IMR-90 (cell line): ENCODE measurements around the gene SLC25A19. TPM values are rescaled to one million over a fixed set of nuclear protein-coding genes. Genes with fewer than 3 reads are reported as not detected.

Experiments
- ATAC-seq: fragments of 200-7000 bp; cut with Tn5 transposase; 2 replicates; pipeline ENCODE4 v1.9.1; 2020; ENCODE audit warnings: low read depth, mild to moderate bottlenecking, moderate library complexity
- BruUV-seq: library from RNA; stranded (reverse); fragments of 400-500 nt; replicated peaks from 2 replicates; lab custom pipeline; 2021; lab: Mats Ljungman, UMichigan
- CTCF ChIA-PET: fragments of 300-600 bp; formaldehyde crosslinking; extraction: SDS; loops from one replicate; lab custom pipeline; 2021; ENCODE audit warnings: antibody characterized with exemption; lab: Yijun Ruan, JAX
- POLR2A ChIA-PET: fragments of 300-600 bp; sonication (Branson Sonifier 250); formaldehyde crosslinking; loops from one replicate; lab custom pipeline; 2022; ENCODE audit warnings: antibody characterized with exemption; ENCODE audit not compliant: unreplicated experiment; lab: Charles Lee
- DNase-seq: peaks from one replicate; pipeline ENCODE4 v3.0.0; 2013
- H2AFZ ChIP-seq: replicated peaks from 2 replicates; pipeline ENCODE3; 2013; ENCODE audit warnings: low read length, mild to moderate bottlenecking; ENCODE audit not compliant: poor library complexity
- H2AK5ac ChIP-seq: 2 replicates; pipeline ENCODE4 v1.6.1; 2013; ENCODE audit warnings: low read depth, low read length, inconsistent platforms
- H2AK9ac ChIP-seq: replicated peaks from 2 replicates; pipeline ENCODE3; 2013; ENCODE audit warnings: mild to moderate bottlenecking, low read depth, low read length, moderate library complexity; ENCODE audit not compliant: poor library complexity
- H2BK120ac ChIP-seq: 2 replicates; pipeline ENCODE4 v1.6.1; 2013; ENCODE audit warnings: low read depth, low read length, inconsistent platforms
- H2BK15ac ChIP-seq: 3 replicates; pipeline ENCODE4 v1.6.1; 2013; ENCODE audit warnings: low read depth, low read length, inconsistent platforms
- H2BK20ac ChIP-seq: 2 replicates; pipeline ENCODE4 v1.6.1; 2013; ENCODE audit warnings: low read depth, mild to moderate bottlenecking, inconsistent platforms, low read length, moderate library complexity
- H2BK5ac ChIP-seq: 2 replicates; pipeline ENCODE4 v1.6.1; 2013; ENCODE audit warnings: mild to moderate bottlenecking, low read depth, low read length, inconsistent platforms; ENCODE audit not compliant: poor library complexity, severe bottlenecking
- H3K14ac ChIP-seq: replicated peaks from 2 replicates; pipeline ENCODE4 v1.6.1; 2013; ENCODE audit warnings: low read depth, low read length, inconsistent platforms
- H3K18ac ChIP-seq: 2 replicates; pipeline ENCODE4 v1.6.1; 2013; ENCODE audit warnings: low read depth, low read length, control low read depth
- H3K23ac ChIP-seq: 2 replicates; pipeline ENCODE4 v1.6.1; 2013; ENCODE audit warnings: low read depth, low read length, inconsistent platforms
- H3K27ac ChIP-seq: 2 replicates; pipeline ENCODE4 v1.5.1; 2013; ENCODE audit warnings: mild to moderate bottlenecking, control low read depth, low read length; ENCODE audit not compliant: insufficient read depth
- H3K27me3 ChIP-seq: 2 replicates; pipeline ENCODE4 v1.6.1; 2013; ENCODE audit warnings: low read length; ENCODE audit not compliant: control insufficient read depth, insufficient read depth
- H3K36me3 ChIP-seq: 2 replicates; pipeline ENCODE4 v1.6.1; 2013; ENCODE audit warnings: low read length, mixed read lengths; ENCODE audit not compliant: control insufficient read depth, insufficient read depth
- H3K4ac ChIP-seq: 2 replicates; pipeline ENCODE4 v1.6.1; 2013; ENCODE audit warnings: low read depth, low read length, inconsistent platforms
- H3K4me1 ChIP-seq: 2 replicates; pipeline ENCODE4 v1.6.1; 2013; ENCODE audit warnings: low read length, mixed read lengths; ENCODE audit not compliant: control insufficient read depth, insufficient read depth
- H3K4me2 ChIP-seq: 2 replicates; pipeline ENCODE4 v1.6.1; 2013; ENCODE audit warnings: low read depth, mild to moderate bottlenecking, control low read depth, low read length, moderate library complexity
- H3K4me3 ChIP-seq: 2 replicates; pipeline ENCODE4 v1.5.1; 2013; ENCODE audit warnings: low read depth, mild to moderate bottlenecking, control low read depth, low read length, moderate library complexity; ENCODE audit not compliant: insufficient read depth
- H3K56ac ChIP-seq: 2 replicates; pipeline ENCODE4 v1.6.1; 2013; ENCODE audit warnings: low read length, inconsistent platforms; ENCODE audit not compliant: insufficient read depth; ENCODE audit errors: extremely low read depth
- H3K79me1 ChIP-seq, 2 experiments: 2 replicates each; pipeline ENCODE4 v1.6.1; 2013; ENCODE audit warnings: low read length in 2 of 2, inconsistent platforms in 1 of 2, low read depth in 1 of 2
- H3K9ac ChIP-seq: 2 replicates; pipeline ENCODE4 v1.6.1; 2013; ENCODE audit warnings: low read depth, low read length, control low read depth
- H3K9me1 ChIP-seq: 2 replicates; pipeline ENCODE4 v1.6.1; 2013; ENCODE audit warnings: low read length, inconsistent platforms; ENCODE audit not compliant: insufficient read depth
- H3K9me3 ChIP-seq: 2 replicates; pipeline ENCODE4 v1.6.1; 2013; ENCODE audit warnings: low read length; ENCODE audit not compliant: control insufficient read depth, insufficient read depth
- H4K20me1 ChIP-seq: 2 replicates; pipeline ENCODE4 v1.6.1; 2013; ENCODE audit warnings: low read length, inconsistent platforms; ENCODE audit not compliant: insufficient read depth
- H4K5ac ChIP-seq: 2 replicates; pipeline ENCODE4 v1.6.1; 2013; ENCODE audit warnings: mild to moderate bottlenecking, low read depth, low read length, control low read depth
- H4K8ac ChIP-seq, 2 experiments: 2 replicates each; pipeline ENCODE4 v1.6.1; 2013; ENCODE audit warnings: low read depth in 2 of 2, low read length in 2 of 2, control low read depth in 1 of 2, inconsistent platforms in 1 of 2
- H4K91ac ChIP-seq: 2 replicates; pipeline ENCODE4 v1.6.1; 2013; ENCODE audit warnings: low read depth, low read length, inconsistent platforms; ENCODE audit not compliant: insufficient read depth
- CHD1 ChIP-seq: IDR thresholded peaks from 2 replicates; pipeline ENCODE4 v1.6.1; 2012; ENCODE audit warnings: low read depth, low read length, improper control_type of control experiment
- FOS ChIP-seq: fragments of 150-350 bp; IDR thresholded peaks from 2 replicates; pipeline ENCODE4 v1.6.1; 2016; ENCODE audit warnings: low read depth, low read length
- MAFK ChIP-seq: IDR thresholded peaks from 2 replicates; pipeline ENCODE4 v1.6.1; 2012; ENCODE audit warnings: low read depth, low read length, improper control_type of control experiment
- MXI1 ChIP-seq: IDR thresholded peaks from 2 replicates; pipeline ENCODE4 v1.6.1; 2012; ENCODE audit warnings: low read depth, mild to moderate bottlenecking, low read length, moderate library complexity, borderline replicate concordance
- NFE2L2 ChIP-seq: fragments of 150-350 bp; IDR thresholded peaks from 2 replicates; pipeline ENCODE4 v1.6.1; 2016; ENCODE audit warnings: low read depth, mild to moderate bottlenecking, low read length
- RAD21 ChIP-seq: IDR thresholded peaks from 2 replicates; pipeline ENCODE4 v1.6.1; 2012; ENCODE audit warnings: low read length, improper control_type of control experiment
- RCOR1 ChIP-seq: IDR thresholded peaks from 2 replicates; pipeline ENCODE4 v1.6.1; 2012; ENCODE audit warnings: mild to moderate bottlenecking, low read length, improper control_type of control experiment; ENCODE audit not compliant: insufficient replicate concordance
- RFX5 ChIP-seq: IDR thresholded peaks from 2 replicates; pipeline ENCODE4 v1.8.0; 2012; ENCODE audit warnings: low read depth, mild to moderate bottlenecking, low read length, moderate library complexity
- SMC3 ChIP-seq: fragments of 150-350 bp; IDR thresholded peaks from 2 replicates; pipeline ENCODE4 v1.6.1; 2016; ENCODE audit warnings: low read depth, mild to moderate bottlenecking, antibody characterized with exemption, low read length, moderate library complexity
- WGBS, 2 experiments: methylation state at CpG; one replicate each; pipeline versions ENCODE4 v1.1.5 to v1.1.7; 2013; ENCODE audit warnings: missing lambda C conversion rate in 2 of 2; ENCODE audit not compliant: insufficient read length in 1 of 2; ENCODE audit errors: extremely low coverage in 2 of 2; 5-methylcytosine and 5-hydroxymethylcytosine counted together
- dilution Hi-C: fragments of 300-500 bp; cut with HindIII; formaldehyde crosslinking; loops from one replicate; pipeline ENCODE4 v1.14.3; 2018; ENCODE audit warnings: low sequenced_read_pairs; ENCODE audit not compliant: unreplicated experiment
- in situ Hi-C: fragments of 300-500 bp; cut with MboI; formaldehyde crosslinking; loops from 3 replicates; pipeline ENCODE4 v1.14.3; 2019; ENCODE audit warnings: low sequenced_read_pairs, inconsistent platforms, mixed read lengths
- intact Hi-C: fragments of 100-400 bp; cut with micrococcal nuclease; formaldehyde crosslinking; loops from 2 replicates; pipeline ENCODE4 v1.10.0; 2022
- polyA plus RNA-seq, 3 experiments: library from polyadenylated mRNA; depleted of rRNA; stranded (reverse); fragments of >200 nt; gene quantifications; 2 replicates each; pipeline ENCODE4 v1.2.3, GENCODE V29; 2012; ENCODE audit warnings: low replicate concordance in 1 of 3
- total RNA-seq: library from RNA; depleted of rRNA; stranded (reverse); fragments of >200 nt; gene quantifications from 2 replicates; pipeline ENCODE4 v1.2.3, GENCODE V29; 2012
- TF ChIP-seq, protein P1 (sequence below): fragments of 150-350 bp; IDR thresholded peaks from 2 replicates; pipeline ENCODE4 v1.6.1; 2017; ENCODE audit warnings: mild to moderate bottlenecking, antibody characterized with exemption, low read length, low read depth

The SLC25A19 gene
- total and polyA plus RNA-seq, 2 of the 4 experiments (the other 2 are of a cell fraction): 9.1 to 9.2 TPM

DNA sequence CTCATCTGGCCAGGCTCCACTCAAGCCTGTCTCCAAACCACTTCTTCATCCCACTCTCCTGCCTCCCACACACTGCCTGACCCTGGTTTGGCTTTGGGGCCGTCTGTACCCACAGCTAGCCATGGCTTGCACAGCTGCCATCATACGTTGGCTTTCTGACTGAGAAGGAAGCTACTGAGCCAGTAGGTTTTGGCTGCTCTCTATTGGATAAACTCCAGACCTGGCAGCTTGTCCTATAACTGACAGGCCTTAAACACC is 22.2 kb downstream of the SLC25A19 start:
- no peak overlapping the region for H2AFZ ChIP-seq
- no peak overlapping the region for H3K14ac ChIP-seq
- ChIA-PET POLR2A (no interaction called here), CTCF (no interaction called here)
- H3K79me1 ChIP-seq: peaks cover 18% of the 10 kb centered on the region in 2 experiments; a peak in 3 of 4 replicates
- DNase-seq: no peak
- H2BK20ac ChIP-seq: no peak overlapping the region
- H3K9me3 ChIP-seq: no peaks in the 10 kb centered on the region
- TF ChIP-seq NFE2L2: no peak
- TF ChIP-seq MXI1: no peak
- TF ChIP-seq FOS: no peak
- no peak for TF ChIP-seq CHD1
- no peak for TF ChIP-seq RFX5
- no peak for TF ChIP-seq RCOR1
- TF ChIP-seq MAFK: no peak
- TF ChIP-seq, protein P1, sequence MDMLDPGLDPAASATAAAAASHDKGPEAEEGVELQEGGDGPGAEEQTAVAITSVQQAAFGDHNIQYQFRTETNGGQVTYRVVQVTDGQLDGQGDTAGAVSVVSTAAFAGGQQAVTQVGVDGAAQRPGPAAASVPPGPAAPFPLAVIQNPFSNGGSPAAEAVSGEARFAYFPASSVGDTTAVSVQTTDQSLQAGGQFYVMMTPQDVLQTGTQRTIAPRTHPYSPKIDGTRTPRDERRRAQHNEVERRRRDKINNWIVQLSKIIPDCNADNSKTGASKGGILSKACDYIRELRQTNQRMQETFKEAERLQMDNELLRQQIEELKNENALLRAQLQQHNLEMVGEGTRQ: no peak
- no peak for TF ChIP-seq RAD21
- no peak for TF ChIP-seq SMC3
- no peaks in the 10 kb centered on the region for H3K9me1 ChIP-seq
- no peak overlapping the region for H3K56ac ChIP-seq
- no peak overlapping the region for H4K8ac ChIP-seq
- BruUV-seq: no TSS peak
- no peak overlapping the region for H2AK9ac ChIP-seq
- dilution Hi-C loops (no loop called here), intact Hi-C loops (no loop called here), in situ Hi-C loops (no loop called here)
- H2AK5ac ChIP-seq: no peak overlapping the region
- ATAC-seq: no peak
- no peak overlapping the region for H3K27ac ChIP-seq
- no peak overlapping the region for H3K4me3 ChIP-seq
- H4K5ac ChIP-seq: no peak overlapping the region
- no CpG with 5 or more reads among the region's 2 CpGs for WGBS, 2 experiments
- no peak overlapping the region for H2BK120ac ChIP-seq
- peaks cover 26% of the 10 kb centered on the region for H3K36me3 ChIP-seq
- no peak overlapping the region for H3K23ac ChIP-seq
- H3K27me3 ChIP-seq: no peaks in the 10 kb centered on the region
- H3K4ac ChIP-seq: no peak overlapping the region
- no peak overlapping the region for H3K18ac ChIP-seq
- no peaks in the 10 kb centered on the region for H4K20me1 ChIP-seq
- no peak overlapping the region for H3K4me2 ChIP-seq
- no peak overlapping the region for H2BK5ac ChIP-seq
- H3K9ac ChIP-seq: no peak overlapping the region
- peaks cover 6% of the 10 kb centered on the region for H3K4me1 ChIP-seq
- no peak overlapping the region for H2BK15ac ChIP-seq
- H4K91ac ChIP-seq: no peak overlapping the region
